Measurements from ENCODE around the gene PARD3. TPM values are rescaled to one million over a fixed set of nuclear protein-coding genes. Genes with fewer than 3 reads are reported as not detected.

The PARD3 gene
- total RNA-seq, 1 donor from 2014 or later, result 97.8 TPM

DNA sequence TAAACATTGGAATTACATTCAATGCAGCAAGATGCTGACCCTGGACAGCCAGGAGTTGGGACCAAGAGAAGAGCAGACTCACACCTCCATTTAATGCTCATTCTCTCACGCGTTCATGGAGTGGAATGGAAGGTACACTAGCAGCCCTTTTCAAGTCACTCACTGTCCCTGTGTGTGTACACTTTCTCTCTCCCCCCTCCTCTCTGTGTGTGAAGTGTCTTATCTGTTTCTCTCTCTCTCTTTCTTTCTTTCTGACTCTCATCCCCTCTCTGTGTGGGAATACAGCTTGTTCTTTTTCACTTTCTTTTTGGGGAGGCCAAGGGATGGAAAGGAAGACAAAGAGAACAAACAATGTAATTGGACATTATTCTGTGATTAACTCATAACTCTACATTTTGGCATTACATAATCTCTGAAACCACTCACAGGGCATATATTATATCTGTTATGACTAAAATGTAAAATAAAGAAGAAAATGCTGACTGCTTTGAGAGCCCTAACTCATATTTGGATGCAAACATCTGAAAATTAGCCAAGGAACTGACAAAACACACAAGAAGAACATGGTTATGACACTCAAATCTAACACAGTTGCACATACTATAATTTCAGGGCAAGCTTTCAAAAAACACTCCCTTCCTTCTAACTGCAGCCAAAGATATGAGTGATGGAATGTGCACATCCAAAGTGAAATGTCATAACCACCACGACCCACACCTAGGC, 188.8 kb downstream of the PARD3 start:
- no peak overlapping the region for H3K4me3 ChIP-seq (ENCODE audit: low read depth, low read length)
- TF ChIP-seq, protein P1, sequence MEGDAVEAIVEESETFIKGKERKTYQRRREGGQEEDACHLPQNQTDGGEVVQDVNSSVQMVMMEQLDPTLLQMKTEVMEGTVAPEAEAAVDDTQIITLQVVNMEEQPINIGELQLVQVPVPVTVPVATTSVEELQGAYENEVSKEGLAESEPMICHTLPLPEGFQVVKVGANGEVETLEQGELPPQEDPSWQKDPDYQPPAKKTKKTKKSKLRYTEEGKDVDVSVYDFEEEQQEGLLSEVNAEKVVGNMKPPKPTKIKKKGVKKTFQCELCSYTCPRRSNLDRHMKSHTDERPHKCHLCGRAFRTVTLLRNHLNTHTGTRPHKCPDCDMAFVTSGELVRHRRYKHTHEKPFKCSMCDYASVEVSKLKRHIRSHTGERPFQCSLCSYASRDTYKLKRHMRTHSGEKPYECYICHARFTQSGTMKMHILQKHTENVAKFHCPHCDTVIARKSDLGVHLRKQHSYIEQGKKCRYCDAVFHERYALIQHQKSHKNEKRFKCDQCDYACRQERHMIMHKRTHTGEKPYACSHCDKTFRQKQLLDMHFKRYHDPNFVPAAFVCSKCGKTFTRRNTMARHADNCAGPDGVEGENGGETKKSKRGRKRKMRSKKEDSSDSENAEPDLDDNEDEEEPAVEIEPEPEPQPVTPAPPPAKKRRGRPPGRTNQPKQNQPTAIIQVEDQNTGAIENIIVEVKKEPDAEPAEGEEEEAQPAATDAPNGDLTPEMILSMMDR (conservative IDR thresholded peaks at IDR 0.05; ENCODE audit: low read depth, low read length), result no peak
- no peak for DNase-seq (ENCODE audit: low read depth)

GRCh38 chr10:34624323-34625153, 190.6 kb downstream of the PARD3 start:
- no peak for DNase-seq (ENCODE audit: low read depth)
- TF ChIP-seq, protein P1 (conservative IDR thresholded peaks at IDR 0.05; ENCODE audit: low read depth, low read length), result no peak

GRCh38 chr10:34622945-34623344, 192.2 kb downstream of the PARD3 start:
- no peak overlapping the region for H3K4me3 ChIP-seq (ENCODE audit: low read depth, low read length)
- TF ChIP-seq, protein P1 (conservative IDR thresholded peaks at IDR 0.05; ENCODE audit: low read depth, low read length), result no peak
- no peak for DNase-seq (ENCODE audit: low read depth)

More at GRCh38 chr10:34624323-34625153, 190.6 kb downstream of the PARD3 start:
- H3K4me3 ChIP-seq (ENCODE audit: low read depth, low read length), result no peak overlapping the region

GRCh38 chr10:34618611-34619010, 196.5 kb downstream of the PARD3 start:
- no peak for DNase-seq (ENCODE audit: low read depth)
- TF ChIP-seq, protein P1 (conservative IDR thresholded peaks at IDR 0.05; ENCODE audit: low read depth, low read length), result no peak
- H3K4me3 ChIP-seq (ENCODE audit: low read depth, low read length), result no peak overlapping the region

- DNase-seq (ENCODE audit: low read depth), result no peak
- no peak overlapping the region for H3K4me3 ChIP-seq (ENCODE audit: low read depth, low read length)
- TF ChIP-seq, protein P1 (conservative IDR thresholded peaks at IDR 0.05; ENCODE audit: low read depth, low read length), result no peak
These were observed 199.3 kb downstream of the PARD3 start for GRCh38 chr10:34615770-34616169.

DNA sequence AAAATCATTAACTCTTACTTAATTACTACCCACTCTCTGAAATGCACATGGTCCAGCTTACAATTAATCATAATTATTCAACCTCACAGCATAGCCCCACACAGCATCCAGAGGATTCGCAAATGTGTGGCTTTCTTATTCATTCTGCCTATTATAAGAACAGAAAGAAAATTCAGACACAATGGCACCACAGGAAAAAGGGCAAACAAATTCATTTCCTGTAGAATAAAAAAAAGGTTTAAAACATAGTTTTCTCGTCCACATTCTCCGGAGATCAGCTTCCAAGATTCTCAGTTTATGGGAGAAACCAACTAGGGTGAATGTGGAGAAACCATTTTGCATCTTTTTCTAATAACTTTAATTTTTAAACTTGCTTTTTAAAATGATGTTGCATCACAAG, 201.6 kb downstream of the PARD3 start:
- TF ChIP-seq, protein P1 (conservative IDR thresholded peaks at IDR 0.05; ENCODE audit: low read depth, low read length), result no peak
- no peak for DNase-seq (ENCODE audit: low read depth)
- H3K4me3 ChIP-seq (ENCODE audit: low read depth, low read length), result no peak overlapping the region
